ENCODE measurements around the gene LOXL3. TPM values are rescaled to one million over a fixed set of nuclear protein-coding genes. Genes with fewer than 3 reads are reported as not detected.

Gene LOXL3
- polyA plus RNA-seq, 1 donor from 2014 or later = 20.1 TPM

- H3K4me3 ChIP-seq (ENCODE audit: low read length) = no peak overlapping the region
- no peaks in the 10 kb centered on the region for H3K9me3 ChIP-seq (ENCODE audit: low read length)
- no peaks in the 10 kb centered on the region for H3K9me2 ChIP-seq (ENCODE audit: insufficient read depth, low read length)
- H3K27ac ChIP-seq (ENCODE audit: low read length) = no peak overlapping the region
- H3K27me3 ChIP-seq (ENCODE audit: insufficient read depth, low read depth, low read length) = no peaks in the 10 kb centered on the region
- H3K79me2 ChIP-seq (replicated peaks; ENCODE audit: insufficient read depth, low read length) = no peaks in the 10 kb centered on the region
- no peak overlapping the region for H3K9ac ChIP-seq (ENCODE audit: low read length)
- no peaks in the 10 kb centered on the region for H3F3A ChIP-seq (ENCODE audit: insufficient read depth, low read length, poor library complexity, severe bottlenecking)
- H3K4me2 ChIP-seq (ENCODE audit: low read length) = no peak overlapping the region
- TF ChIP-seq TAF1 (IDR thresholded peaks at IDR 0.05; ENCODE audit: low read depth) (no peak), REST (IDR thresholded peaks at IDR 0.05; ENCODE audit: borderline replicate concordance) (no peak), SMC3 (conservative IDR thresholded peaks at IDR 0.05; ENCODE audit: poor library complexity) (no peak), MXI1 (conservative IDR thresholded peaks at IDR 0.05; ENCODE audit: poor library complexity, severe bottlenecking) (no peak), CTCF (IDR thresholded peaks at IDR 0.05; ENCODE audit: poor library complexity, severe bottlenecking) (no peak), POLR2AphosphoS5 (IDR thresholded peaks at IDR 0.05) (no peak), EP300 (conservative IDR thresholded peaks at IDR 0.05; ENCODE audit: poor library complexity, severe bottlenecking) (no peak), EZH2 (IDR thresholded peaks at IDR 0.05; ENCODE audit: borderline replicate concordance, insufficient read depth, low read length, poor library complexity, severe bottlenecking) (no peak), RAD21 (conservative IDR thresholded peaks at IDR 0.05) (no peak)
- no peaks in the 10 kb centered on the region for H4K20me1 ChIP-seq (ENCODE audit: insufficient read depth)
- no peaks in the 10 kb centered on the region for H3K36me3 ChIP-seq (ENCODE audit: insufficient read depth, low read length)
- no peak overlapping the region for H2AFZ ChIP-seq (ENCODE audit: low read depth, low read length)
Observed at GRCh38 chr2:74540291-74540690, 13.5 kb downstream of the LOXL3 start.

- H3K9me3 ChIP-seq (ENCODE audit: low read length) = no peaks in the 10 kb centered on the region
- H2AFZ ChIP-seq (ENCODE audit: low read depth, low read length) = no peak overlapping the region
- H3F3A ChIP-seq (ENCODE audit: insufficient read depth, low read length, poor library complexity, severe bottlenecking) = no peaks in the 10 kb centered on the region
- no peaks in the 10 kb centered on the region for H3K79me2 ChIP-seq (replicated peaks; ENCODE audit: insufficient read depth, low read length)
- no peaks in the 10 kb centered on the region for H3K9me2 ChIP-seq (ENCODE audit: insufficient read depth, low read length)
- H3K4me2 ChIP-seq (ENCODE audit: low read length) = no peak overlapping the region
- no peak overlapping the region for H3K27ac ChIP-seq (ENCODE audit: low read length)
- no peaks in the 10 kb centered on the region for H3K36me3 ChIP-seq (ENCODE audit: insufficient read depth, low read length)
- TF ChIP-seq CTCF (IDR thresholded peaks at IDR 0.05; ENCODE audit: poor library complexity, severe bottlenecking) (no peak), EP300 (conservative IDR thresholded peaks at IDR 0.05; ENCODE audit: poor library complexity, severe bottlenecking) (no peak), SMC3 (conservative IDR thresholded peaks at IDR 0.05; ENCODE audit: poor library complexity) (no peak), EZH2 (IDR thresholded peaks at IDR 0.05; ENCODE audit: borderline replicate concordance, insufficient read depth, low read length, poor library complexity, severe bottlenecking) (no peak), RAD21 (conservative IDR thresholded peaks at IDR 0.05) (no peak), TAF1 (IDR thresholded peaks at IDR 0.05; ENCODE audit: low read depth) (no peak), REST (IDR thresholded peaks at IDR 0.05; ENCODE audit: borderline replicate concordance) (no peak), POLR2AphosphoS5 (IDR thresholded peaks at IDR 0.05) (no peak), MXI1 (conservative IDR thresholded peaks at IDR 0.05; ENCODE audit: poor library complexity, severe bottlenecking) (no peak)
- no peaks in the 10 kb centered on the region for H4K20me1 ChIP-seq (ENCODE audit: insufficient read depth)
- no peak overlapping the region for H3K9ac ChIP-seq (ENCODE audit: low read length)
- H3K27me3 ChIP-seq (ENCODE audit: insufficient read depth, low read depth, low read length) = no peaks in the 10 kb centered on the region
- no peak overlapping the region for H3K4me3 ChIP-seq (ENCODE audit: low read length)
Observed at GRCh38 chr2:74538881-74539339, 14.8 kb downstream of the LOXL3 start.
